Upper lobe of left lung (tissue), 4 donors: Measurements from ENCODE around the gene TRMO.
"Not testable (repeated sequence)": the region's sequence is repeated elsewhere in the genome, so short reads cannot be mapped to it uniquely, and the experiment has no call there.

Experiments
- CTCF ChIP-seq, 6 experiments: fragments of 450-650 bp in 4 of 6; fragments of 200-600 bp in 2 of 6; sonication (generic) in 2 of 6; IDR thresholded peaks; one replicate each; pipeline ENCODE4 v1.5.1; 2016 to 2019; ENCODE audit warnings: antibody characterized with exemption in 6 of 6
- EP300 ChIP-seq, 4 donors: sonication (generic); formaldehyde crosslinking; IDR thresholded peaks; one replicate each; pipeline ENCODE4 v1.5.1; 2017; ENCODE audit warnings: antibody characterized with exemption in 4 of 4, control low read depth in 2 of 4
- POLR2A ChIP-seq, 4 donors: fragments of 450-650 bp; IDR thresholded peaks; one replicate each; pipeline ENCODE4 v1.5.1; 2016 to 2017; ENCODE audit warnings: antibody characterized with exemption in 4 of 4, mild to moderate bottlenecking in 2 of 4
- POLR2AphosphoS5 ChIP-seq, 2 donors: sonication (generic); formaldehyde crosslinking; IDR thresholded peaks; one replicate each; pipeline ENCODE4 v1.5.1; 2017; ENCODE audit warnings: antibody characterized with exemption in 2 of 2

- TF ChIP-seq POLR2A, CTCF, EP300, POLR2AphosphoS5 (IDR thresholded peaks at IDR 0.05): not testable (repeated sequence)
These were observed 24.8 kb upstream of the TRMO start for GRCh38 chr9:97947094-97947493.
